ENCODE measurements around the gene RNPC3.

Gene RNPC3, protein sequence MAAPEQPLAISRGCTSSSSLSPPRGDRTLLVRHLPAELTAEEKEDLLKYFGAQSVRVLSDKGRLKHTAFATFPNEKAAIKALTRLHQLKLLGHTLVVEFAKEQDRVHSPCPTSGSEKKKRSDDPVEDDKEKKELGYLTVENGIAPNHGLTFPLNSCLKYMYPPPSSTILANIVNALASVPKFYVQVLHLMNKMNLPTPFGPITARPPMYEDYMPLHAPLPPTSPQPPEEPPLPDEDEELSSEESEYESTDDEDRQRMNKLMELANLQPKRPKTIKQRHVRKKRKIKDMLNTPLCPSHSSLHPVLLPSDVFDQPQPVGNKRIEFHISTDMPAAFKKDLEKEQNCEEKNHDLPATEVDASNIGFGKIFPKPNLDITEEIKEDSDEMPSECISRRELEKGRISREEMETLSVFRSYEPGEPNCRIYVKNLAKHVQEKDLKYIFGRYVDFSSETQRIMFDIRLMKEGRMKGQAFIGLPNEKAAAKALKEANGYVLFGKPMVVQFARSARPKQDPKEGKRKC

DNA sequence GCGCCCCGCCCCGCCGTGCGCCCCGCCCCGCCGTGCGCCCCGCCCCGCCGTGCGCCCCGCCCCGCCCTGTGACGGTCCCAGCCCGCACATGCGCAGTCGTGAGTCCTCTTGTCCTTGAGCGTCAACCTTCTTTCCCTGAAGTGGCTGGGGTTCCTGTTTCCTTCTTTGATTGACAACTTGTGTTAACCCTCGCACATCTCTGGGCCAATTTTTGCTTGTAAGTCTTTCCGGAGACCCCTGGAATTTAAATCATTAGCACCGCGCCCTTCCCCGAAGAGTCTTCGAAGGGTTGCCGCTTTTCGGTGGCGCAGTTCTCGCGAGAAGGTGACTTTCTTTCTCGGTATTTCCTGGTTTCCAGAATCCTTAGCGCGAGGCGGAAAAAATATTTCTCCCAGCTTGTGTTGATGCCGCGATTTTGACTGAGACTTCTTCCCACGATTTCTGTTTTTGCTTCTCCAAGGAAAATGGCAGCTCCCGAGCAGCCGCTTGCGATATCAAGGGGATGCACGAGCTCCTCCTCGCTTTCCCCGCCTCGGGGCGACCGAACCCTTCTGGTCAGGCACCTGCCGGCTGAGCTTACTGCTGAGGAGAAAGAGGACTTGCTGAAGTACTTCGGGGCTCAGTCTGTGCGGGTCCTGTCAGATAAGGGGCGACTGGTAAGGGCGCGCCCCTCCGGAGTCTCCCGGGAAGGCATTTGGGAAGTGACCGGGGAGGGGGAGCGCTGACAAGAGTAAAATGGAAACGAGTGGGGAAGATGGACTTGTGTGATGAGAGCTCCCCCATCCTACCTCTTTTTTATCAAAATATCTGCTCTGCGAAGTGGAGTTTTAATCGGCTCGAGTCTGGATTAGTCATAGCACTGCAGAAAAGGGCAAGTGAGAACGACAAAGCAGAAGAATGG, at the start of gene RNPC3:
Gene RNPC3 (plus strand): TSS at position 93 of the 901 bp plus-strand sequence. CDS start 372 bp downstream, at position 465.
- peak; percentile 80 to 81 for DNase-seq

- no peak for DNase-seq
These were observed 48.4 kb upstream of the RNPC3 start for GRCh38 chr1:103477101-103477500.

GRCh38 chr1:103489935-103490334, 35.6 kb upstream of the RNPC3 start:
- no peak for DNase-seq

- no peak for DNase-seq
These were observed 33.4 kb upstream of the RNPC3 start for GRCh38 chr1:103492003-103492625.

GRCh38 chr1:103496014-103496635, 29.4 kb upstream of the RNPC3 start:
- DNase-seq, result no peak

GRCh38 chr1:103497404-103497803, 28.1 kb upstream of the RNPC3 start:
- DNase-seq, result no peak

GRCh38 chr1:103509250-103509649, 16.2 kb upstream of the RNPC3 start:
- DNase-seq, result no peak

DNA sequence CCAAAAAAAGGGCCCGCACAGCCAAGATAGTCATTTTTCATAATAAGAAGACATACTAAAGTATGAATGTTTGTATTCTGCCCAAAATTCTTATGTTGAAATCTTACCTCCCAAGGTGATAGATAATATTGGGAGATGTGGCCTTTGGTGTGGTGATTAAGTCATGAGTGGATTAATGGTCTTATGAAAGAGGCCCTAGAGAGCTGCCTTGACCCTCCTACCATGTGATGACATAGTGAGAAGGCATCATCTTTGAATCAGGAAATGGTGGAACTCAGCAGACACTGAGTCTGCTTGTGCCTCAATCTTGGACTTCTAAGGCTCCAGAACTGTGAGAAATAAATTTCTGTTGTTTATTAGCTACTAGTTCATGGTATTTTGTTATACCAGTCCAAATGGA, 11.8 kb upstream of the RNPC3 start:
- DNase-seq, result no peak

DNA sequence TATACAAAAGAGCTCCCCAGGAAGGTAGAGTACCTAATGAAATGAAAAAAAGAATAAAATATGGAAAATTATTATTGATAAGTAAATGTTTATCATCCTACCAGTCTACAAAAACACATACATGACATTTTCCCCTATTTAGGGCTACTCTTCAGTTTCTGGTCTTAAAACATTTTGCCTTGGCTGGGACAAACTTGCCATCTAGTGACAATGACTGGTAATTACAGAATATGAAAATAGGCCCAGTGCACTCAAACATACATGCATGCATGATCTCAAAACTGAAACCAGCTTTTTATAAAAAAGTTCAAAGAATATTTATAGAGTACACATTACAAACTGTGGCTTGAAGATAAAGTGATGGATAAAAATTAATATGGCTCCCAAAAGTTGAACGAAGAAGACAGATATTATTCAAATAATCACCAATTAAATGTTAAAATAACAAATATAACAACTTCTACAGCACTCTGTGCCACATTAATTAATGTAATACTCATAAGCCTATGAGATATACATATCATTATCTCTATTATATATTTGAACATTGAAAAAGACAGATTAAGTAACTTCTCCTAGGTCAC, 10.5 kb upstream of the RNPC3 start:
- no peak for DNase-seq

DNA sequence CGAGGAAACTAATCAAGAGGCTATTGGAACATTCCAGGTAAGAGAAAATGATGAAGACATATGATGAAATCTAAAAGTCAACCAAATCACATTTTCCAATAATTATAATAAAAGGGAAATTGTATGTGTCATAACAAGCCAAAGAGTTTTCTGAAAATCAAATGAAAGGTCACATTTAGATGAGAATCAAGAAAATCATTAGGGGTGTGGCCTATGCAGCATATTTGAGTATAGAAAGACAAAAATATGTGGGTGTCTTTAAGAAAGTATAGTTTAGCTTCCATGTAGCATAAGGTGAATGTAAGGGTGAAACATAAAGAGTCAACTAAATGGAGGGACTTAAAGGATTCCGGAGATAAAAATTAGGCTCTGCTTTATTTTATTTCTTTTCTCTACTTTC, 9.2 kb upstream of the RNPC3 start:
- DNase-seq, result no peak

DNA sequence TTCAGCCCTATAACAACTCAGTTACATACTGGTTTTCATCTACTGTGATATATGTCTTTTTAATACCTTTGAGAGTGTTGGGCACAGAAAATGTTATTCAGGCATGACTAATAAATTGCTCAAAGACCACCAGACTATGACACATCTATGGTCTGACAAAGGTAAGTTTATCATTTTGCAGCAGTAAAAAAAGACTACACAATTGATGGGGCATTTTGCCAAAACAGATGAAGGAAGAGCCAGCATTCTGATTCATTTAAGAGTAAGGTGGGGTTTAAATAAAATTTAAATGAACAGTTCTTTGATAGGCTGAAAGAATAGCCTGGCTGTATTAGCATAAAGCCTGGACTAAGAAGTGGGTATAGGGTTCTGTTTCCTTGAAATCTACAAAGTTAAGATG, 8.8 kb upstream of the RNPC3 start:
- no peak for DNase-seq

GRCh38 chr1:103517380-103518047, 8.0 kb upstream of the RNPC3 start:
- DNase-seq, result no peak

GRCh38 chr1:103520822-103521221, 4.7 kb upstream of the RNPC3 start:
- DNase-seq, result no peak

- no peak for DNase-seq
These were observed 2.2 kb upstream of the RNPC3 start for GRCh38 chr1:103523346-103523745.

DNA sequence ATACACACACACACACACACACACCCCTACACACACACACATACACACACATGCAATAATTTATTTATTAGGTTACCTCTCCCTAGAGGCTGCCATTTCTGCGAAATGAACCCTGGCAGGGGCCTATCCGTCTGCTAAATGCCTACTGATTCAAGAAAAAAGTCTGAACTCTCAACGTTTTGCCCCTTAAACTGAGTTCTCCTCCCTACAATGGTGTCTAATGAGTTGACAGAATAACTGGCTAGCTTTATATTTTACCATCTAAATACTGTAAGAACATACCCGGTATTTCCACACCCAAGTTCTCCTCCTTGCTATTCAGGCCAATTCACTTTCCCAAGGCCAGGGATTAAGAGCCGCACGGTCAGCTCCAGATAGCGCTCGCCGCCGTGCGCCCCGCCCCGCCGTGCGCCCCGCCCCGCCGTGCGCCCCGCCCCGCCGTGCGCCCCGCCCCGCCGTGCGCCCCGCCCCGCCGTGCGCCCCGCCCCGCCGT, 339 bp upstream of the RNPC3 start:
- no peak for DNase-seq

GRCh38 chr1:103527331-103527730, 1.8 kb downstream of the RNPC3 start:
- no peak for DNase-seq

GRCh38 chr1:103529746-103530145, 4.2 kb downstream of the RNPC3 start:
- DNase-seq, result peak; percentile 69 to 75

DNA sequence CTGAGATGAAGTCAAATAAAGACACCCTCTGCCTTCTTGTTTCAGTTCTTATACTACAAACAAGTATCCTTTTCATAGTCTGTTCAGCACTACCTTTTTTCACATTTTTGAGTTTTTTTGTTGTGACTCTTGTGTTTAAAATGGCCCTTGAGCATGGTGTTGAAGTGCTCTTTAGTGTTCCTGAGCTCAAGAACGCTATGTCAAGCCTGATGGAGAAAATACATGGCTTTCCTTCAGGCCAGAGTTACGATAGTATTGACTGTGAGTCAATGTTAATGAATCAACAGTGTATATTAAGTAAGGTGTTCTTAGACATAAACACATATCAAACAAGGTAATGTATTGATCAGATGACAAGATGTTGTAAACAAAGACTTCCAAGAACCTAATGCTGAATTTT, 12.7 kb downstream of the RNPC3 start:
- no peak for DNase-seq

- no peak for DNase-seq
These were observed 15.9 kb downstream of the RNPC3 start for GRCh38 chr1:103541431-103541830.

DNA sequence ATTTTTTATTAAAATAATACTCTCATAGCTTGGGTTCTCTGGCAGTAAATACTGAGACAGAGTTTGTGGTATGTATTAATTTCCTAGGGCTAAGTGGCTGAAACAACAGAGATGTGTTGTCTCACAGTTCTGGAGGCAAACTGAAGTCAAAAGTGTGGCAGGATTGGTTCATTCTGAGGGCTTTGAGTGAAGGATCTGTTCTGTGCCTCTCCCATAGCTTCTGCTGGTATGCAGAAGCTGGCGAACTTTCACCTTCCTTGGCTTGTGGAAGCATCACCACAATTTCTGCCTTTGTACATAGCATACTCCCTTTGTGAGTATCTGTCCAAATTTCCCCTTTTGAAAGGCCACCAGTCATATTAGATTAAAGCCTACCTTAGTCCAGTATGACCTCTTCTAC, 21.0 kb downstream of the RNPC3 start:
- no peak for DNase-seq

GRCh38 chr1:103547840-103548239, 22.3 kb downstream of the RNPC3 start:
- no peak for DNase-seq

DNA sequence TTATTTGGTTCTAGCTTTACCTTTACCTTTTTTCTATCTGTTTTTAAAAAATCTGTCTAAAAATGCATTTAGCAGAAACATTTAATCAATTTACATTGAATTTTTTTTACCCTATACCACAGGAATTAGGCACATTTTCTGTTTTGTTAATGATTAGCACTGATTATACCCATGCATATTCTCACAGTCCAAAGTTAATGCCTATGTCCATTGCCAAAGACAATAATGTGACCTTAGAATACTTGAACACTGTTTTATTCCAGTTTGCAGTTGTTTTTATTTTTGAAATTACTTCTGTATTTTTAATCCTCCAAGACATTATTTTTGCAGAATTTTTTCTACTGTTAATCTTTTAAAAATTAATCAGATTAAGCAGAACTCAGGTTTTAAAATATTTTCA, 34.9 kb downstream of the RNPC3 start:
- no peak for DNase-seq

All from activated CD4-positive, alpha-beta T cell treated with anti-CD3 and anti-CD28 coated beads, Interleukin-2, amount 50 U/mL, for 48 hours (primary cell).